HepG2 (cell line): ENCODE data around the gene RNASE4. TPM values are rescaled to one million over a fixed set of nuclear protein-coding genes. Genes with fewer than 3 reads are reported as not detected.
A peak's percentile ranks its signal among the peaks of the same experiment; 100 is the strongest.

Experiments
- AHR ChIP-seq: IDR thresholded peaks from 2 replicates; pipeline ENCODE4 v1.6.1; 2018; ENCODE audit warnings: missing genetic modification reagents, missing compliant biosample characterization
- CHD4 ChIP-seq: fragments of 200-600 bp; sonication (generic); IDR thresholded peaks from 2 replicates; pipeline ENCODE4 v1.7.0; 2017; ENCODE audit warnings: mild to moderate bottlenecking, low read length, borderline replicate concordance
- GATA4 ChIP-seq: sonication (generic); IDR thresholded peaks from 2 replicates; pipeline ENCODE4 v1.6.1; 2016; ENCODE audit warnings: antibody characterized with exemption, low read depth, borderline replicate concordance
- KLF13 ChIP-seq: sonication (generic); formaldehyde crosslinking; IDR thresholded peaks from 2 replicates; pipeline ENCODE4 v1.4.0; 2020; ENCODE audit warnings: mild to moderate bottlenecking, missing genetic modification reagents
- PHF21A ChIP-seq: sonication (generic); formaldehyde crosslinking; IDR thresholded peaks from 2 replicates; pipeline ENCODE4 v1.5.0; 2020; ENCODE audit warnings: mild to moderate bottlenecking, missing genetic modification reagents
- SIX4 ChIP-seq: sonication (generic); formaldehyde crosslinking; IDR thresholded peaks from 2 replicates; pipeline ENCODE4 v1.4.0; 2020; ENCODE audit warnings: missing genetic modification reagents
- SRSF9 ChIP-seq: fragments of 200-400 bp; formaldehyde crosslinking; IDR thresholded peaks from 2 replicates; pipeline ENCODE4 v1.6.1; 2018; ENCODE audit warnings: borderline replicate concordance, mild to moderate bottlenecking, low read depth, low read length; ENCODE audit not compliant: insufficient read depth, poor library complexity, severe bottlenecking
- ZBTB3 ChIP-seq: sonication (generic); formaldehyde crosslinking; IDR thresholded peaks from 2 replicates; pipeline ENCODE4 v1.4.0; 2020; ENCODE audit warnings: low read depth, mild to moderate bottlenecking, moderate library complexity, missing genetic modification reagents, borderline replicate concordance
- ZIK1 ChIP-seq: sonication (generic); formaldehyde crosslinking; IDR thresholded peaks from 2 replicates; pipeline ENCODE4 v1.5.0; 2020; ENCODE audit warnings: mild to moderate bottlenecking, low read depth, missing genetic modification reagents, borderline replicate concordance
- ZNF280D ChIP-seq: sonication (generic); formaldehyde crosslinking; IDR thresholded peaks from 2 replicates; pipeline ENCODE4 v1.5.1; 2020; ENCODE audit warnings: mild to moderate bottlenecking, missing genetic modification reagents
- ZNF333 ChIP-seq: sonication (generic); formaldehyde crosslinking; IDR thresholded peaks from 2 replicates; pipeline ENCODE4 v1.4.0; 2020; ENCODE audit warnings: mild to moderate bottlenecking, missing genetic modification reagents, borderline replicate concordance
- ZNF34 ChIP-seq: sonication (generic); formaldehyde crosslinking; IDR thresholded peaks from 2 replicates; pipeline ENCODE4 v1.4.0; 2020; ENCODE audit warnings: mild to moderate bottlenecking, missing genetic modification reagents, borderline replicate concordance
- ZNF546 ChIP-seq: sonication (generic); formaldehyde crosslinking; conservative IDR thresholded peaks from 2 replicates; pipeline ENCODE4 v1.8.1; 2023; ENCODE audit warnings: mild to moderate bottlenecking, missing genetic modification reagents
- ZNF646 ChIP-seq: sonication (generic); formaldehyde crosslinking; IDR thresholded peaks from 2 replicates; pipeline ENCODE4 v1.9.0; 2021; ENCODE audit warnings: mild to moderate bottlenecking, missing genetic modification reagents
- polyA plus RNA-seq, 8 experiments: library from polyadenylated mRNA; depleted of rRNA in 3 of 8; stranded (reverse) in 7 of 8; unstranded in 1 of 8; fragments of >200 nt; fragmentation: Illumina TruSeq in 4 of 8; extraction: Trizol in 4 of 8; gene quantifications; 2 replicates each; pipeline versions ENCODE4 v1.2.1 to v1.2.3, GENCODE V29; 2011 to 2016; ENCODE audit warnings: low read depth in 4 of 8, missing spikeins in 1 of 8, mixed read lengths in 1 of 8; ENCODE audit not compliant: insufficient read depth in 1 of 8
- total RNA-seq, 5 experiments: library from RNA; depleted of rRNA; stranded (reverse); fragments of >200 nt; fragmentation: Illumina TruSeq; extraction: Trizol; gene quantifications; 2 replicates each; pipeline ENCODE4 v1.2.3, GENCODE V29; 2016; ENCODE audit warnings: low read depth in 1 of 5
- TF ChIP-seq, protein P1 (sequence below): sonication (generic); formaldehyde crosslinking; IDR thresholded peaks from 2 replicates; pipeline ENCODE4 v1.8.0; 2022; ENCODE audit warnings: mild to moderate bottlenecking, missing genetic modification reagents; ENCODE audit not compliant: insufficient replicate concordance

RNASE4 gene
- total and polyA plus RNA-seq, 2 of the 13 experiments (the other 11 are each of a cell fraction or from before 2014, with no cell fraction given) = 109 to 983 TPM

- TF ChIP-seq ZNF546 (CRISPR knock-in tag) = no peak
- TF ChIP-seq CHD4 = peak; percentile 75; the same call in 1 of the 2 replicates
- 0 out of 2 replicates have a peak, but pooled peaks have one; percentile 91 for TF ChIP-seq ZNF34 (CRISPR knock-in tag)
- 0 out of 2 replicates have a peak, but pooled peaks have one; percentile 20 for TF ChIP-seq ZNF280D (CRISPR knock-in tag)
- TF ChIP-seq AHR = no peak
- TF ChIP-seq KLF13 (CRISPR knock-in tag) = no peak
- no peak for TF ChIP-seq GATA4
- TF ChIP-seq ZIK1 = no peak
- TF ChIP-seq ZNF333 (CRISPR knock-in tag) = no peak
- TF ChIP-seq ZBTB3 (CRISPR knock-in tag) = no peak
- TF ChIP-seq SRSF9 = no peak
- TF ChIP-seq ZNF646 (CRISPR knock-in tag) = no peak
- TF ChIP-seq, protein P1, sequence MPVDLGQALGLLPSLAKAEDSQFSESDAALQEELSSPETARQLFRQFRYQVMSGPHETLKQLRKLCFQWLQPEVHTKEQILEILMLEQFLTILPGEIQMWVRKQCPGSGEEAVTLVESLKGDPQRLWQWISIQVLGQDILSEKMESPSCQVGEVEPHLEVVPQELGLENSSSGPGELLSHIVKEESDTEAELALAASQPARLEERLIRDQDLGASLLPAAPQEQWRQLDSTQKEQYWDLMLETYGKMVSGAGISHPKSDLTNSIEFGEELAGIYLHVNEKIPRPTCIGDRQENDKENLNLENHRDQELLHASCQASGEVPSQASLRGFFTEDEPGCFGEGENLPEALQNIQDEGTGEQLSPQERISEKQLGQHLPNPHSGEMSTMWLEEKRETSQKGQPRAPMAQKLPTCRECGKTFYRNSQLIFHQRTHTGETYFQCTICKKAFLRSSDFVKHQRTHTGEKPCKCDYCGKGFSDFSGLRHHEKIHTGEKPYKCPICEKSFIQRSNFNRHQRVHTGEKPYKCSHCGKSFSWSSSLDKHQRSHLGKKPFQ (CRISPR knock-in tag) = no peak
- TF ChIP-seq SIX4 (CRISPR knock-in tag) = peak; percentile 34; the same call in 1 of the 2 replicates
- TF ChIP-seq PHF21A (CRISPR knock-in tag) = no peak
Observed at GRCh38 chr14:20662968-20663732, 21.2 kb upstream of the RNASE4 start (continued).
